ENCODE measurements around the gene ARMC9. TPM values are rescaled to one million over a fixed set of nuclear protein-coding genes. Genes with fewer than 3 reads are reported as not detected.

ARMC9 gene
- total RNA-seq, 2 donors from 2014 or later: 1.6 to 2.0 TPM

GRCh38 chr2:231361701-231362554 is 163.5 kb downstream of the ARMC9 start:
- H3K27me3 Mint-ChIP-seq: no peaks in the 10 kb centered on the region
- no peak overlapping the region for H3K4me3 Mint-ChIP-seq
- peak; percentile 67 for ATAC-seq (replicated peaks)
- H3K36me3 Mint-ChIP-seq (ENCODE audit: low read depth): no peaks in the 10 kb centered on the region
- H3K9me3 Mint-ChIP-seq: no peaks in the 10 kb centered on the region
- peaks cover 5% of the 10 kb centered on the region for H3K4me1 Mint-ChIP-seq
- H3K27ac Mint-ChIP-seq: peak overlapping the region; percentile 82

DNA sequence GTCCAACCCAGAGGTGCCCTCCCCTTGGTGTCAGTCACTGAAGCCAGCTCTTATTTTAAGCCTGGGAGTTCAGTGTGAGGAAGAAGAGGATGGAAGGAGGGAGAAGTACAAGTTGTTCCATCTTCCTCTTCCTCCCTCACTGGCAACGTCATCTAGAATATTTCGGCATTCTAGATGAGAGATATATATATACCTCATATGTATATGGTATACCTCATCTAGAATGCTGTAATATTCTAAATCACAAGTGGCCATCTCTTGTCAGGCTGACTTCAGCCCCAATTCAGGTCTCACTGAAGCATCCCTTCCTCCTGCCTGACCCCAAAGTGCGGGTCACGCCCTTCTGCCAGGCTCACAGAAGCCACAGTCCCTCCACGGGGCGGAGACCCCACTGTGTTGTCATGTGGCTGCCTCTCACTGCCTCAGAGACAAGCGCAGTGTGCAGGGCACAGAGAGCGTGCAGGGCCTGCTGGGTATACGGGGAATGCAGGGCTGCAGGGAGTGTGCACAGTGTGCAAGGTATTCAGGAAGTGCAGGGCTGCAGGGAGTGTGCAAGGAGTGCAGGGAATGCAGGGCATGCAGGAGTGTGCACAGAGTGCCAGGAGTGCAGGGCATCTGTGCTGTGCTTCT is 164.2 kb downstream of the ARMC9 start:
- Mint-ChIP-seq H3K4me3 (no peak overlapping the region), H3K36me3 (ENCODE audit: low read depth) (no peaks in the 10 kb centered on the region), H3K4me1 (peaks cover 5% of the 10 kb centered on the region), H3K9me3 (no peaks in the 10 kb centered on the region), H3K27me3 (no peaks in the 10 kb centered on the region), H3K27ac (peak overlapping the region; percentile 82)
- ATAC-seq (replicated peaks): peak; percentile 6

GRCh38 chr2:231364061-231364460 is 165.6 kb downstream of the ARMC9 start:
- peaks cover 5% of the 10 kb centered on the region for H3K4me1 Mint-ChIP-seq
- no peak overlapping the region for H3K4me3 Mint-ChIP-seq
- H3K27ac Mint-ChIP-seq: no peak overlapping the region
- H3K27me3 Mint-ChIP-seq: no peaks in the 10 kb centered on the region
- H3K9me3 Mint-ChIP-seq: no peaks in the 10 kb centered on the region
- H3K36me3 Mint-ChIP-seq (ENCODE audit: low read depth): no peaks in the 10 kb centered on the region
- no peak for ATAC-seq (replicated peaks)

GRCh38 chr2:231364961-231365810 is 166.8 kb downstream of the ARMC9 start:
- H3K36me3 Mint-ChIP-seq (ENCODE audit: low read depth): no peaks in the 10 kb centered on the region
- H3K4me3 Mint-ChIP-seq: no peak overlapping the region
- H3K27ac Mint-ChIP-seq: no peak overlapping the region
- H3K4me1 Mint-ChIP-seq: peaks cover 5% of the 10 kb centered on the region
- no peaks in the 10 kb centered on the region for H3K27me3 Mint-ChIP-seq
- no peak for ATAC-seq (replicated peaks)
- H3K9me3 Mint-ChIP-seq: no peaks in the 10 kb centered on the region

DNA sequence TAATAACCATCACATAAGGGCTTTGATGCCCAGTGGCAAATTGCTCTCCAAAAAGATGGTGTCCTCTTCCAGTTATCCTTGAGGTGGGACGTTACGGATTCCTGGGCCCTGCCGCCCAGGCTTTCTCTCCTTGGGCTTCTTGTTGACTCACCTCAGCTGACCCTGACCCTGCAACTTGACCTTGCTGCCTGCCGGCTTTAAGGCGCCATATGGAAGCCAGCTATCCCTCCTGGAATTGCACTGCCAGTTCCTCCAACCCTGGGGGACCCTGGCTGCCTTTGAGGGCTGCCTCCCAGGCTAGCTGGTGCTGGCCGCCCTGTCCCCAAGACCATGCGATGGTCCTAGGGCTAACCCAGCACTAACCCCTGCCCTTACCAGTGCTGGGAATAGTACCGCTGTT is 168.7 kb downstream of the ARMC9 start:
- H3K27ac Mint-ChIP-seq: no peak overlapping the region
- peaks cover 3% of the 10 kb centered on the region for H3K4me1 Mint-ChIP-seq
- no peak overlapping the region for H3K4me3 Mint-ChIP-seq
- H3K27me3 Mint-ChIP-seq: no peaks in the 10 kb centered on the region
- no peaks in the 10 kb centered on the region for H3K9me3 Mint-ChIP-seq
- no peaks in the 10 kb centered on the region for H3K36me3 Mint-ChIP-seq (ENCODE audit: low read depth)
- ATAC-seq (replicated peaks): no peak

DNA sequence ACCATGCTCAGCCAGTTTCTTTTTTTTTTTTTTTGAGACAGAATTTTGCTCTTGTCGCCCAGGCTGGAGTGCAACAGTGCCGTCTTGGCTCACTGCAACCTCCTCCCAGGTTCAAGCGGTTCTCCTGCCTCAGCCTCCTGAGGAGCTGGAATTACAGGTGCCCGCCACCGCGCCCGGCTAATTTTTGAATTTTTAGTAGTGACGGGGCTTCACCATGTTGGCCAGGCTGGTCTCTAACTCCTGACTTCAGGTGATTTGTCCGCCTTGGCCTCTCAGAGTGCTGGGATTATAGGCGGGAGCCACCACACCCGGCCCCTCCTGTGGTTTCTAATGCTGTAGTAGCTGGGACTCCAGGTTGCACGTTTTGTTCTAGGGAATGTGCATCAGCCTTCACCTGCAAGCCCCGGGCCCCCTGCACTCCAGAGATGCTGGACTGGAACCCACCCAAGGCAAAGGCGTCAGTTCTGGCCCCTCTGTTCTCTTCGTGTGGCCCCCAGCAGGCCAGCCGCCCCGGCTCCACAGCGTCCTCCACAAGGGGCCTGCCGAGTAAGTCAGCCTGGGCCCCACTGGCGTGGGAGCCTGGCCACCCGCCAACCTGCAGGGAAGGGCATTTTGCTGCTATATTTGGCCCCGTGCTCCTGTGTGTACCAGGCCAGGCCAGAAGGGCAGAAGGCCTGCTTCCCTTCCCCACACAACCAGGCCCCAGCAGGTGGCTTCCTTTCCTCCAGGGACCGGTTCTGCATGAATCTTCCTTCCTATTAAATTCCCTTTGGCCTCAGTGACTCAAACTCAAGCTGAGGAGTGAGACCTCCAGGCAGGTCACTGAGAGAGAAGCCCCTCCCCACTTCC is 171.4 kb downstream of the ARMC9 start:
- H3K4me1 Mint-ChIP-seq: no peaks in the 10 kb centered on the region
- H3K4me3 Mint-ChIP-seq: no peak overlapping the region
- no peaks in the 10 kb centered on the region for H3K27me3 Mint-ChIP-seq
- no peak for ATAC-seq (replicated peaks)
- H3K9me3 Mint-ChIP-seq: no peaks in the 10 kb centered on the region
- no peaks in the 10 kb centered on the region for H3K36me3 Mint-ChIP-seq (ENCODE audit: low read depth)
- no peak overlapping the region for H3K27ac Mint-ChIP-seq

DNA sequence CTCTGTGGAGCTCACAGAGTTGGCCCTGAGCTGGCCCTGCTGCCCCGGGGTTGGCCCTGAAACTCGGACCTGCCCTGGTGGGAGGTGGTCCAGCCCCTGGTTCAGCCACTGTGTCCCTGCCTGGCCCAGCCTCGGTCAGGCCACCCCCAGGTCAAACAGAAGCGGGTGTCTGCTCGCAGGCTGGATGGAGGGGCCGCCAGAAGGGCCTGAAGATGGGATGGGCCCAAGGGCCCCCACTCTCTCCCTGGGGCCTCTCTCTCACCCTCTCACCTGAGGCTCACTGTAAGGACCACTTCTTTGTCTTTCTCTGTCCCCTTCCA is 172.0 kb downstream of the ARMC9 start:
- H3K27me3 Mint-ChIP-seq: no peaks in the 10 kb centered on the region
- no peaks in the 10 kb centered on the region for H3K36me3 Mint-ChIP-seq (ENCODE audit: low read depth)
- no peaks in the 10 kb centered on the region for H3K9me3 Mint-ChIP-seq
- no peak for ATAC-seq (replicated peaks)
- H3K4me1 Mint-ChIP-seq: no peaks in the 10 kb centered on the region
- H3K27ac Mint-ChIP-seq: no peak overlapping the region
- no peak overlapping the region for H3K4me3 Mint-ChIP-seq

- H3K36me3 Mint-ChIP-seq (ENCODE audit: low read depth): no peaks in the 10 kb centered on the region
- no peaks in the 10 kb centered on the region for H3K4me1 Mint-ChIP-seq
- H3K4me3 Mint-ChIP-seq: no peak overlapping the region
- H3K27me3 Mint-ChIP-seq: no peaks in the 10 kb centered on the region
- no peaks in the 10 kb centered on the region for H3K9me3 Mint-ChIP-seq
- no peak overlapping the region for H3K27ac Mint-ChIP-seq
- ATAC-seq (replicated peaks): no peak
Measured at GRCh38 chr2:231370749-231371429, 172.5 kb downstream of the ARMC9 start.

DNA sequence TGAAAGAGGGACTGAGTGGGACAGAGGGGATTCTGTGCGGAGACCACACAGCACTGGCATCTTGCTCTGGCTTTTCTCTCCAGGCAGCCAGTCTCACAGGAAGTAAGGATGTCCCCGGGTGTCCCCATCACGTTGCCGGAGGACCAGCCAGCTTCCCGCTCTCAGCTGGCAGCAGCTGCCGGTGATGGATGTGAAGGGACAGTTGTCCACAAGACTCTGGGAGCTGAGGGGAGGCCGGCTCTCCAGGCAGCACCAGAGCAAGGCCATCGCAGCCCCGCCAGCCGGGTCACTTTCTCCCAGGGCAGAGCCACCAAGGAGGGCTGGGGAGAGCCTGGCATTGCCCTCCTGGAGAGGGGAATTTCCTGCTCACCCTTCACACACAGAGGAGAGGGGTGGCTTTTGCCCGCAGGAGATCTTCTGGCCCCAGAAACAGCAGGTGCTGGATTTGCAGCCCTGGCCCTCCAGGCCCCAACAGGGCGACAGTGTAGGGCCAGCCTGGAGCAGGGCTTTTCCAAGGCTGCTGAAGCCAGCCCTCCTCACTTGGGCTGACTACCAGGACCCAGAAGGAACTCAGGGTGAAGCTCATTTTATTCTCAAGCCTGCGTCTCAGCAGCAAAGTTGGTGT is 173.1 kb downstream of the ARMC9 start:
- H3K27me3 Mint-ChIP-seq: no peaks in the 10 kb centered on the region
- no peak for ATAC-seq (replicated peaks)
- H3K9me3 Mint-ChIP-seq: no peaks in the 10 kb centered on the region
- H3K27ac Mint-ChIP-seq: no peak overlapping the region
- H3K4me1 Mint-ChIP-seq: no peaks in the 10 kb centered on the region
- no peaks in the 10 kb centered on the region for H3K36me3 Mint-ChIP-seq (ENCODE audit: low read depth)
- H3K4me3 Mint-ChIP-seq: no peak overlapping the region

GRCh38 chr2:231372326-231372725 is 173.9 kb downstream of the ARMC9 start:
- Mint-ChIP-seq H3K4me3 (no peak overlapping the region), H3K4me1 (no peaks in the 10 kb centered on the region), H3K36me3 (ENCODE audit: low read depth) (no peaks in the 10 kb centered on the region), H3K9me3 (no peaks in the 10 kb centered on the region), H3K27ac (no peak overlapping the region), H3K27me3 (peaks cover 5% of the 10 kb centered on the region)
- no peak for ATAC-seq (replicated peaks)

DNA sequence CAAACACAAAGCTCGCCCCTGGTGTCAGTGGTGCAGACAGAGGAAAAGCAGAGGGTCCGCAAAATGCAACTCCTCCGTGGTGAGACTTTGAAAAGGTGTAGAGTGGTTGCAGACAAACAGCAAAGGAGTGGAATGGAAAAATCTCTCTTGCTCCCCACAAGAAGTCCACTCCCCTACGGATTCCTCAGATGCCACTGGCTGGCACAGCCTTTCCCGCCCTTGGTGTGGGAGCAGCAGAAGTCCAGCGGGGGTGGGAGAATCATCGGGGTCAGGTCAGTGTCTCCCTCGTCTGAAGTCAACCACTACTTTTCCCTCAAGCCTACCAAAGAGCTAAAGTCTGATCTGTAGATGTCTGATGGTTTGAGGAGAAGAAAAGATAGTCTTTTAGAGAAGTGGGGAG is 174.8 kb downstream of the ARMC9 start:
- H3K27me3 Mint-ChIP-seq: peaks cover 5% of the 10 kb centered on the region
- H3K9me3 Mint-ChIP-seq: no peaks in the 10 kb centered on the region
- no peak overlapping the region for H3K27ac Mint-ChIP-seq
- H3K36me3 Mint-ChIP-seq (ENCODE audit: low read depth): no peaks in the 10 kb centered on the region
- no peaks in the 10 kb centered on the region for H3K4me1 Mint-ChIP-seq
- no peak for ATAC-seq (replicated peaks)
- no peak overlapping the region for H3K4me3 Mint-ChIP-seq

GRCh38 chr2:231373786-231374349 is 175.4 kb downstream of the ARMC9 start:
- H3K4me3 Mint-ChIP-seq: no peak overlapping the region
- H3K27ac Mint-ChIP-seq: no peak overlapping the region
- no peaks in the 10 kb centered on the region for H3K9me3 Mint-ChIP-seq
- H3K4me1 Mint-ChIP-seq: no peaks in the 10 kb centered on the region
- H3K36me3 Mint-ChIP-seq (ENCODE audit: low read depth): no peaks in the 10 kb centered on the region
- H3K27me3 Mint-ChIP-seq: peaks cover 5% of the 10 kb centered on the region
- ATAC-seq (replicated peaks): no peak

DNA sequence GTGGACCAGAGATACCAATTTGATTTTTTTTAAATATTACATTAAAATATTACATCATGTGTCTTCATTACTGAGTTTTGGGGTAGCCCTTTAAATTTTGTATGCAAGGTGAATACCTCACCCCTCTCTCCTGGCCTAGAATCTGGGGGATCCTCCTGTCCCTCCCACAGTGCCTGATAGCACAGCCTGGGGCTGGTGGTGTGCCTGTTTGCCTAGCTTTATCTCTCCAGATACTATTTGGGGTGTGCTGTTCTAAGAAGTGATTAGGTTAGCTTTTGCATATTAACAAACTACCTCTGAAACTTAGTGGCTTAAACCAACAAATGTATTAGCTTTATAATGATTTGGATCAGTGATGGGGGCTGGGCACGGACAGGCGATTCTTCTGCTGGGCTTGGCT is 176.3 kb downstream of the ARMC9 start:
- H3K9me3 Mint-ChIP-seq: no peaks in the 10 kb centered on the region
- H3K4me3 Mint-ChIP-seq: no peak overlapping the region
- ATAC-seq (replicated peaks): no peak
- H3K36me3 Mint-ChIP-seq (ENCODE audit: low read depth): no peaks in the 10 kb centered on the region
- H3K4me1 Mint-ChIP-seq: no peaks in the 10 kb centered on the region
- no peak overlapping the region for H3K27ac Mint-ChIP-seq
- peaks cover 5% of the 10 kb centered on the region for H3K27me3 Mint-ChIP-seq
